Measurements from ENCODE around the gene CLEC16A.

GRCh38 chr16:11218604-11218962 lies 274.2 kb downstream of the CLEC16A start:
- no peak for TF ChIP-seq POLR2AphosphoS5 (IDR thresholded peaks at IDR 0.05; ENCODE audit: low read depth, low read length)
- TF ChIP-seq TAF1 (IDR thresholded peaks at IDR 0.05; ENCODE audit: low read depth, low read length) = no peak
- TF ChIP-seq POLR2A (IDR thresholded peaks at IDR 0.05; ENCODE audit: low read depth, low read length) = no peak
- TF ChIP-seq SPI1 (IDR thresholded peaks at IDR 0.05; ENCODE audit: low read depth, low read length) = no peak
- TF ChIP-seq PAX5 (IDR thresholded peaks at IDR 0.05; ENCODE audit: insufficient read depth, low read length, severe bottlenecking) = no peak

Measured in GM12891 (cell line).